GM23248 (cell line): ENCODE data around the gene ENDOV. TPM values are rescaled to one million over a fixed set of nuclear protein-coding genes. Genes with fewer than 3 reads are reported as not detected.

ENCODE experiments used
- DNase-seq: peaks from one replicate; pipeline ENCODE4 v3.0.0-alpha.2; 2015
- H2AFZ ChIP-seq: fragments of 200-600 bp; sonication (generic); 2 replicates; pipeline ENCODE4 v1.6.1; 2016; ENCODE audit warnings: antibody characterized with exemption
- H3F3A ChIP-seq: fragments of 200-600 bp; sonication (generic); 2 replicates; pipeline ENCODE4 v1.6.1; 2016; ENCODE audit warnings: mild to moderate bottlenecking, antibody characterized with exemption, mixed run types; ENCODE audit not compliant: insufficient read depth
- H3K27ac ChIP-seq: fragments of 200-600 bp; sonication (generic); 2 replicates; pipeline ENCODE4 v1.5.1; 2016; ENCODE audit warnings: mild to moderate bottlenecking
- H3K27me3 ChIP-seq: fragments of 200-600 bp; sonication (generic); replicated peaks from 2 replicates; pipeline ENCODE4 v1.6.1; 2016; ENCODE audit warnings: mild to moderate bottlenecking; ENCODE audit not compliant: insufficient read depth
- H3K36me3 ChIP-seq: fragments of 200-600 bp; sonication (generic); 2 replicates; pipeline ENCODE4 v1.6.1; 2016; ENCODE audit warnings: low read depth, mild to moderate bottlenecking
- H3K4me1 ChIP-seq: fragments of 200-600 bp; sonication (generic); 2 replicates; pipeline ENCODE4 v1.6.1; 2016; ENCODE audit warnings: mild to moderate bottlenecking; ENCODE audit not compliant: insufficient read depth
- H3K4me2 ChIP-seq: fragments of 200-600 bp; sonication (generic); one replicate; pipeline ENCODE4 v1.6.1; 2016; ENCODE audit warnings: mild to moderate bottlenecking; ENCODE audit not compliant: unreplicated experiment
- H3K4me3 ChIP-seq: fragments of 200-600 bp; sonication (generic); 2 replicates; pipeline ENCODE4 v1.5.1; 2016; ENCODE audit warnings: mild to moderate bottlenecking
- H3K79me2 ChIP-seq: fragments of 200-600 bp; sonication (generic); 2 replicates; pipeline ENCODE4 v1.6.1; 2016; ENCODE audit warnings: mild to moderate bottlenecking; ENCODE audit not compliant: insufficient read depth
- H3K9ac ChIP-seq: fragments of 200-600 bp; sonication (generic); 2 replicates; pipeline ENCODE4 v1.6.1; 2016; ENCODE audit warnings: mild to moderate bottlenecking
- H3K9me2 ChIP-seq: fragments of 200-600 bp; sonication (generic); 2 replicates; pipeline ENCODE4 v1.6.1; 2016; ENCODE audit warnings: mixed run types, mild to moderate bottlenecking, moderate library complexity; ENCODE audit not compliant: insufficient read depth
- H3K9me3 ChIP-seq: fragments of 200-600 bp; sonication (generic); one replicate; pipeline ENCODE4 v1.6.1; 2017; ENCODE audit warnings: low read depth
- H4K20me1 ChIP-seq: fragments of 200-600 bp; sonication (generic); 2 replicates; pipeline ENCODE4 v1.6.0; 2016; ENCODE audit not compliant: insufficient read depth
- EZH2 ChIP-seq: fragments of 200-600 bp; sonication (generic); IDR thresholded peaks from 2 replicates; pipeline ENCODE4 v1.6.1; 2018; ENCODE audit warnings: antibody characterized with exemption, mild to moderate bottlenecking; ENCODE audit not compliant: insufficient read depth, poor library complexity, severe bottlenecking
- EZH2phosphoT487 ChIP-seq: fragments of 200-600 bp; sonication (generic); IDR thresholded peaks from 2 replicates; pipeline ENCODE4 v1.6.1; 2018; ENCODE audit warnings: antibody characterized with exemption, moderate library complexity, mild to moderate bottlenecking, low read depth; ENCODE audit not compliant: insufficient read depth
- WGBS, 2 experiments: methylation state at CpG; one replicate each; pipeline ENCODE4 v1.1.6; 2015 to 2017; ENCODE audit warnings: low lambda C conversion rate in 2 of 2, low coverage in 1 of 2; ENCODE audit errors: missing lambda C conversion rate in 2 of 2; 5-methylcytosine and 5-hydroxymethylcytosine counted together
- in situ Hi-C: fragments of 300-500 bp; cut with MboI; formaldehyde crosslinking; loops from 2 replicates; pipeline ENCODE4 v1.15.0; 2020
- polyA plus RNA-seq: library from polyadenylated mRNA; unstranded; fragments of >200 nt; fragmentation: Nextera tagmentation; extraction: Ambion mirVana; gene quantifications from 2 replicates; pipeline ENCODE4 v1.2.1, GENCODE V29; 2016
- total RNA-seq: library from RNA; depleted of rRNA; stranded (reverse); fragments of >200 nt; shearing (Covaris generic); gene quantifications from 2 replicates; pipeline ENCODE4 v1.2.3, GENCODE V29; 2014

The ENDOV gene
- total and polyA plus RNA-seq, 2 experiments from 2014 or later: 25.1 to 25.7 TPM

- Histone ChIP-seq H3K9ac (no peak overlapping the region), H3K9me3 (no peaks in the 10 kb centered on the region), H3K4me2 (no peak overlapping the region), H3K27me3 (no peaks in the 10 kb centered on the region), H3F3A (no peaks in the 10 kb centered on the region), H3K27ac (no peak overlapping the region), H3K79me2 (no peaks in the 10 kb centered on the region), H3K4me3 (no peak overlapping the region), H3K4me1 (no peaks in the 10 kb centered on the region), H3K36me3 (no peaks in the 10 kb centered on the region), H4K20me1 (no peaks in the 10 kb centered on the region), H3K9me2 (no peaks in the 10 kb centered on the region), H2AFZ (no peak overlapping the region)
- 93% methylated on average over 26 to 29 of the region's 29 CpGs for WGBS, 2 experiments
- DNase-seq: no peak
- in situ Hi-C loops: loop anchor here (5.0 kb wide), 1 partner anchor 541 kb away; no protein-coding TSS in a partner anchor
- no peak for TF ChIP-seq EZH2phosphoT487
Observed at GRCh38 chr17:80431246-80432195, 16.6 kb downstream of the ENDOV start.

- Histone ChIP-seq H3K27ac (no peak overlapping the region), H2AFZ (no peak overlapping the region), H3K27me3 (no peaks in the 10 kb centered on the region), H3K79me2 (no peaks in the 10 kb centered on the region), H3K36me3 (no peaks in the 10 kb centered on the region), H3K9me2 (no peaks in the 10 kb centered on the region), H3K9me3 (no peaks in the 10 kb centered on the region), H3K4me3 (no peak overlapping the region), H3F3A (no peaks in the 10 kb centered on the region), H3K4me1 (no peaks in the 10 kb centered on the region), H4K20me1 (no peaks in the 10 kb centered on the region), H3K4me2 (no peak overlapping the region), H3K9ac (no peak overlapping the region)
- WGBS, 2 experiments: 69 to 71% methylated on average over 11 to 14 of the region's 15 CpGs
- DNase-seq: no peak
- in situ Hi-C loops: loop anchor here (5.0 kb wide), 1 partner anchor 540 kb away; no protein-coding TSS in a partner anchor
- no peak for TF ChIP-seq EZH2
- TF ChIP-seq EZH2phosphoT487: no peak
Observed at GRCh38 chr17:80432350-80432955, 17.5 kb downstream of the ENDOV start.

- Histone ChIP-seq H4K20me1 (no peaks in the 10 kb centered on the region), H3K27me3 (no peaks in the 10 kb centered on the region), H3K4me2 (no peak overlapping the region), H3F3A (no peaks in the 10 kb centered on the region), H2AFZ (no peak overlapping the region), H3K4me3 (no peak overlapping the region), H3K4me1 (no peaks in the 10 kb centered on the region), H3K9me3 (no peaks in the 10 kb centered on the region), H3K27ac (no peak overlapping the region), H3K9ac (no peak overlapping the region), H3K79me2 (no peaks in the 10 kb centered on the region), H3K9me2 (no peaks in the 10 kb centered on the region), H3K36me3 (no peaks in the 10 kb centered on the region)
- WGBS, 2 experiments: 73 to 82% methylated on average over 6 of the region's 6 CpGs
- no peak for TF ChIP-seq EZH2
- no peak for TF ChIP-seq EZH2phosphoT487
- no peak for DNase-seq
- in situ Hi-C loops: loop anchor here (5.0 kb wide), 1 partner anchor 539 kb away; no protein-coding TSS in a partner anchor
Observed at GRCh38 chr17:80432961-80433550, 18.1 kb downstream of the ENDOV start.

GRCh38 chr17:80433916-80434666 is 19.1 kb downstream of the ENDOV start:
- TF ChIP-seq EZH2 (no peak), EZH2phosphoT487 (no peak)
- Histone ChIP-seq H3K36me3 (no peaks in the 10 kb centered on the region), H3K9me3 (no peaks in the 10 kb centered on the region), H3K4me3 (no peak overlapping the region), H2AFZ (no peak overlapping the region), H3K9ac (no peak overlapping the region), H3K9me2 (no peaks in the 10 kb centered on the region), H3K4me2 (no peak overlapping the region), H3K27me3 (no peaks in the 10 kb centered on the region), H3F3A (no peaks in the 10 kb centered on the region), H3K4me1 (no peaks in the 10 kb centered on the region), H3K27ac (no peak overlapping the region), H3K79me2 (no peaks in the 10 kb centered on the region), H4K20me1 (no peaks in the 10 kb centered on the region)
- WGBS, 2 experiments: 58 to 61% methylated on average over 12 of the region's 12 CpGs
- in situ Hi-C loops: loop anchor here (5.0 kb wide), 1 partner anchor 538 kb away; no protein-coding TSS in a partner anchor
- no peak for DNase-seq
